Measurements from ENCODE around the gene NINL. TPM values are rescaled to one million over a fixed set of nuclear protein-coding genes. Genes with fewer than 3 reads are reported as not detected.

The NINL gene
- total and polyA plus RNA-seq, 2 experiments from 2014 or later, result 23.2 to 24.5 TPM

DNA sequence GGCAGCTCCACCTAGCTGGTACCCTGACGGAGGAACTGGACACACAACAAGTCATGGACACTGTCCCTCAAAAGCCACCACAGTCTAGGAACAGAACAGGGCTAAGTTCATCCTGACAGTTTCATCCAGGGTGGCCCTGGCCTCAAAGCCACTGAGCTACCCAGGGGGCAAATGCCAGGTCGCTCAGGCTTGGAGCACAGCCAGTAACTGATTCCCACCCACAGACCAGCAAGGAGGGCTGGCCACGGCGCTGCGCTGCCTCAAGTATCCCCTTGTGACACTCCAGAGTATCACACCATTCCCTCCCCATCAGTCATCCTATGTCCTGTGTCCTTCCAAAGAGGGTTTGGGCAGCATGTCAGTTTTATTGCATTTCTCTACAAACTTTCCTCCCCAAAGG is 105.7 kb downstream of the NINL start:
- Histone ChIP-seq H3K36me3 (replicated peaks; ENCODE audit: insufficient read depth, low read depth) (no peaks in the 10 kb centered on the region), H3K27me3 (no peaks in the 10 kb centered on the region), H3K79me2 (no peaks in the 10 kb centered on the region), H3K4me3 (no peak overlapping the region), H3K9me3 (ENCODE audit: low read depth) (no peaks in the 10 kb centered on the region), H4K20me1 (ENCODE audit: insufficient read depth, poor library complexity, severe bottlenecking) (no peaks in the 10 kb centered on the region), H3K4me1 (ENCODE audit: insufficient read depth) (no peaks in the 10 kb centered on the region), H2AFZ (no peak overlapping the region), H3K27ac (no peak overlapping the region), H3K4me2 (no peak overlapping the region), H3K9me2 (replicated peaks; ENCODE audit: insufficient read depth) (no peaks in the 10 kb centered on the region)
- no peak for TF ChIP-seq EZH2phosphoT487 (IDR thresholded peaks at IDR 0.05; ENCODE audit: low read depth, severe bottlenecking, unreplicated experiment)
- TF ChIP-seq EZH2 (IDR thresholded peaks at IDR 0.05; ENCODE audit: borderline replicate concordance), result no peak
- TF ChIP-seq, protein P1, sequence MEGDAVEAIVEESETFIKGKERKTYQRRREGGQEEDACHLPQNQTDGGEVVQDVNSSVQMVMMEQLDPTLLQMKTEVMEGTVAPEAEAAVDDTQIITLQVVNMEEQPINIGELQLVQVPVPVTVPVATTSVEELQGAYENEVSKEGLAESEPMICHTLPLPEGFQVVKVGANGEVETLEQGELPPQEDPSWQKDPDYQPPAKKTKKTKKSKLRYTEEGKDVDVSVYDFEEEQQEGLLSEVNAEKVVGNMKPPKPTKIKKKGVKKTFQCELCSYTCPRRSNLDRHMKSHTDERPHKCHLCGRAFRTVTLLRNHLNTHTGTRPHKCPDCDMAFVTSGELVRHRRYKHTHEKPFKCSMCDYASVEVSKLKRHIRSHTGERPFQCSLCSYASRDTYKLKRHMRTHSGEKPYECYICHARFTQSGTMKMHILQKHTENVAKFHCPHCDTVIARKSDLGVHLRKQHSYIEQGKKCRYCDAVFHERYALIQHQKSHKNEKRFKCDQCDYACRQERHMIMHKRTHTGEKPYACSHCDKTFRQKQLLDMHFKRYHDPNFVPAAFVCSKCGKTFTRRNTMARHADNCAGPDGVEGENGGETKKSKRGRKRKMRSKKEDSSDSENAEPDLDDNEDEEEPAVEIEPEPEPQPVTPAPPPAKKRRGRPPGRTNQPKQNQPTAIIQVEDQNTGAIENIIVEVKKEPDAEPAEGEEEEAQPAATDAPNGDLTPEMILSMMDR (IDR thresholded peaks at IDR 0.05; ENCODE audit: poor library complexity), result no peak
- no peak for DNase-seq (ENCODE audit: low spot score)
- WGBS (ENCODE audit: low lambda C conversion rate, missing lambda C conversion rate), result 91% methylated on average over 5 of the region's 5 CpGs

DNA sequence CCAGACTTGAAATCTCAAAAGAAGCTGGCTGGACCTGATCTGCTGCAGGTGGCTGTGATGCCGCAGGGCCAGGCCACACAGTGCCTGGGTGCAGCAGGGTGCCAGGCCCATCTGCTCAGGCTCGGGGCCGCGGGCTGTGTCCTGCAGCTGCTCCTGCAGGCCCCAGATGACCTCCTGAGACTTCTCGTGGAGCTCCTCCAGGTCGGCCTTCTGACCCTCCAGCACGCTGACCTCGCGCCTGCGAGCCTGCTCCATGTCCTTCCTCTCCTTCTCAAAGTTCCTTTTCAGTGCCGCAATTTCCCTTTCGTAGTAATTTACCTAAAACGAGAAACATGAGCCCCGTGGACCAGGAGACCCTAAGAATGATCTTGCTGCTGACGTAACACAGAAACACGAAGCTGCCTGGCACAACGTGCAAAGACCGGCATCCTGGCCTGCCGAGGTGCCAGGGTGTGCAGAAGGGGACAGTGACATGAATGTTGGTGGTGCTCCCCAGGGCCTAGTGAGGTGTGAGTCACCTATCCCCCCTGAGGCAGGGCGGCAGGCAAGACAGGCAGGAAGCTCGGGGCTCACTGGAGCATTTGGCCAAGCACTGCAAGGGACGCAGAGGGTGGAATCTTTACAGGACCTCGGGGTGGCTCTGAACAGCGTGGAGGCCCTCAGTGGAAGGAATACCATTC is 106.3 kb downstream of the NINL start:
- Histone ChIP-seq H3K36me3 (replicated peaks; ENCODE audit: insufficient read depth, low read depth) (no peaks in the 10 kb centered on the region), H3K4me3 (no peak overlapping the region), H3K4me1 (ENCODE audit: insufficient read depth) (no peaks in the 10 kb centered on the region), H3K27ac (no peak overlapping the region), H2AFZ (no peak overlapping the region), H3K27me3 (no peaks in the 10 kb centered on the region), H3K9me3 (ENCODE audit: low read depth) (no peaks in the 10 kb centered on the region), H3K9me2 (replicated peaks; ENCODE audit: insufficient read depth) (no peaks in the 10 kb centered on the region), H3K79me2 (no peaks in the 10 kb centered on the region), H3K4me2 (no peak overlapping the region), H4K20me1 (ENCODE audit: insufficient read depth, poor library complexity, severe bottlenecking) (no peaks in the 10 kb centered on the region)
- TF ChIP-seq EZH2 (IDR thresholded peaks at IDR 0.05; ENCODE audit: borderline replicate concordance) (no peak), EZH2phosphoT487 (IDR thresholded peaks at IDR 0.05; ENCODE audit: low read depth, severe bottlenecking, unreplicated experiment) (no peak)
- TF ChIP-seq, protein P1 (IDR thresholded peaks at IDR 0.05; ENCODE audit: poor library complexity), result no peak
- WGBS (ENCODE audit: low lambda C conversion rate, missing lambda C conversion rate), result 94% methylated on average over 24 of the region's 24 CpGs
- no peak for DNase-seq (ENCODE audit: low spot score)

DNA sequence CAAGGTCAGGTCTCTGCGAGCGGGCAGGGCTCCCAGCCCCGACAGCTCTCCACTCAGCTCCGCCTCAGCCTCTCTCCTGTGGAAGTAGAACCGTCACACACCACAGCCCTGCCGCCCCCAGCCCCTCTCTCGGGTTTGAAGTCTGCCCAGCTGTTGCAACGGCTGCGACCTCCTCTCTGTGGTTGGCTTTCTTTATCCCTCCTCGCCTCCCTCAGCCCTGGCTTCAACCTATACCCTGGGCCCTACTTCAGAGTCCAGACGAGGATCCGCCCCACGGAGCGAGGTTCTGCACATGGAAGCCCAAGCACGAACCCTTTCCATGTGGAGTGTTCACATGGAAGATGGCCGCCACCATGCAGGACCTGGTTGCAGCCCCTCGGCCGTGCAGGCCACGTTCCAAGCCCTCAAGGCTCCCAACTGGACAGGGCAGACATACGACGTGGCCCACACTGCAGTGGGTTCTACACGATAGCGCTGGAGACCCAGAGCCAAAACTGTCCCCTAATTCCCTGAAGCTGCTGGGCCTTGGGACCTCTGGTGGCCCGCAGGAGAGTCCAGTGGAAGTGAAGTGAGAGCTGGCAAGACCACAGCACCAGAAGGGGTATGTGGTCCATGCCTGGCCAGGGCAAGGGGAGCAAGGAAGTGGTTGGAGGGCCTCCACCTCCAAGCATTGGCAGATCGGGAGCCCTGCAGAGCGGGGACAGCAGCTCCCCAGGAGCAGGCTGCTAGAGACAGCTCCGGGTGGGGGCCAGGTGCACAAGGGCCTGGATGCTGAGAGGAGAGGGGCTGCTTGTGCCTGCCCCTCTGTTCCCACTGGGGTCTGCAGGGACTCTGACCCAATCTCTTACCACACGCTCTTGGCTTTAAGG is 108.1 kb downstream of the NINL start:
- no peak overlapping the region for H3K27ac ChIP-seq
- no peaks in the 10 kb centered on the region for H3K9me2 ChIP-seq (replicated peaks; ENCODE audit: insufficient read depth)
- H2AFZ ChIP-seq, result no peak overlapping the region
- no peaks in the 10 kb centered on the region for H3K9me3 ChIP-seq (ENCODE audit: low read depth)
- peaks cover 5% of the 10 kb centered on the region for H3K79me2 ChIP-seq
- TF ChIP-seq, protein P1 (IDR thresholded peaks at IDR 0.05; ENCODE audit: poor library complexity), result no peak
- TF ChIP-seq EZH2 (IDR thresholded peaks at IDR 0.05; ENCODE audit: borderline replicate concordance) (no peak), EZH2phosphoT487 (IDR thresholded peaks at IDR 0.05; ENCODE audit: low read depth, severe bottlenecking, unreplicated experiment) (no peak)
- 96% methylated on average over 28 of the region's 28 CpGs for WGBS (ENCODE audit: low lambda C conversion rate, missing lambda C conversion rate)
- H3K4me1 ChIP-seq (ENCODE audit: insufficient read depth), result no peaks in the 10 kb centered on the region
- no peak overlapping the region for H3K4me2 ChIP-seq
- DNase-seq (ENCODE audit: low spot score), result no peak
- no peaks in the 10 kb centered on the region for H3K36me3 ChIP-seq (replicated peaks; ENCODE audit: insufficient read depth, low read depth)
- no peaks in the 10 kb centered on the region for H3K27me3 ChIP-seq
- H3K4me3 ChIP-seq, result no peak overlapping the region
- H4K20me1 ChIP-seq (ENCODE audit: insufficient read depth, poor library complexity, severe bottlenecking), result no peaks in the 10 kb centered on the region
